GM21576 (cell line): ENCODE measurements around the gene TPCN1.
A peak's percentile ranks its signal among the peaks of the same experiment; 100 is the strongest.

Experiments
- ATAC-seq: cut with Tn5 transposase; IDR thresholded peaks from one replicate; pipeline ENCODE4 v1.9.1; 2021; ENCODE audit warnings: mild to moderate bottlenecking, moderate library complexity; ENCODE audit not compliant: unreplicated experiment

Gene TPCN1

GRCh38 chr12:113221181-113221996, at the start of gene TPCN1:
Gene TPCN1, plus strand, starts transcription at chr12:113221464. Its CDS starts 5,389 bp downstream, at chr12:113226853.
- ATAC-seq: peak; percentile 90

GRCh38 chr12:113171543-113171942, 49.7 kb upstream of the TPCN1 start:
- ATAC-seq: no peak

GRCh38 chr12:113172185-113172584, 49.1 kb upstream of the TPCN1 start:
- no peak for ATAC-seq

GRCh38 chr12:113173081-113173698, 48.1 kb upstream of the TPCN1 start:
- peak; percentile 80 for ATAC-seq

GRCh38 chr12:113174461-113175384, 46.5 kb upstream of the TPCN1 start:
- no peak for ATAC-seq

- ATAC-seq: no peak
Measured at GRCh38 chr12:113179023-113179422, 42.2 kb upstream of the TPCN1 start.

GRCh38 chr12:113180333-113180732, 40.9 kb upstream of the TPCN1 start:
- ATAC-seq: no peak

- no peak for ATAC-seq
Measured at GRCh38 chr12:113181975-113182374, 39.3 kb upstream of the TPCN1 start.

GRCh38 chr12:113183030-113183589, 38.2 kb upstream of the TPCN1 start:
- ATAC-seq: no peak

- ATAC-seq: peak; percentile 36
Measured at GRCh38 chr12:113184098-113184899, 37.0 kb upstream of the TPCN1 start.

GRCh38 chr12:113184900-113185179, 36.4 kb upstream of the TPCN1 start:
- peak; percentile 74 for ATAC-seq

GRCh38 chr12:113185180-113186032, 35.9 kb upstream of the TPCN1 start, which contains the start of the genes DDX54 and RITA1:
Gene DDX54, minus strand, starts transcription at chr12:113185478. Its CDS starts 27 bp downstream, at chr12:113185451.
Gene RITA1, plus strand, starts transcription at chr12:113185721. Its CDS starts 1,026 bp downstream, at chr12:113186747.
- peak; percentile 43 for ATAC-seq

- no peak for ATAC-seq
Measured at GRCh38 chr12:113186033-113186365, 35.3 kb upstream of the TPCN1 start.

GRCh38 chr12:113186666-113187325, 34.5 kb upstream of the TPCN1 start:
- ATAC-seq: no peak

- no peak for ATAC-seq
Measured at GRCh38 chr12:113189361-113189760, 31.9 kb upstream of the TPCN1 start.

- ATAC-seq: no peak
Measured at GRCh38 chr12:113190761-113191160, 30.5 kb upstream of the TPCN1 start.

- no peak for ATAC-seq
Measured at GRCh38 chr12:113191227-113191626, 30.0 kb upstream of the TPCN1 start.

GRCh38 chr12:113194971-113195391, 26.3 kb upstream of the TPCN1 start:
- ATAC-seq: no peak

GRCh38 chr12:113195598-113195997, 25.7 kb upstream of the TPCN1 start:
- ATAC-seq: no peak
